OCI-M2 (cell line): ENCODE data around the gene CDYL2.
"Not testable (repeated sequence)": the region's sequence is repeated elsewhere in the genome, so short reads cannot be mapped to it uniquely, and the experiment has no call there.

Experiments used
- DNase-seq: peaks from one replicate; lab custom pipeline; 2025; ENCODE audit not compliant: unreplicated experiment; lab: John Stamatoyannopoulos, UW

The CDYL2 gene

GRCh38 chr16:80680046-80680445 is 124.4 kb downstream of the CDYL2 start:
- DNase-seq, result no peak

- DNase-seq, result no peak
Measured at GRCh38 chr16:80674884-80675283, 129.5 kb downstream of the CDYL2 start.

- DNase-seq, result no peak
Measured at GRCh38 chr16:80672379-80672778, 132.0 kb downstream of the CDYL2 start.

- DNase-seq, result no peak
Measured at GRCh38 chr16:80671281-80671849, 133.0 kb downstream of the CDYL2 start.

GRCh38 chr16:80670170-80670865 is 134.1 kb downstream of the CDYL2 start:
- DNase-seq, result no peak

GRCh38 chr16:80669673-80670072 is 134.7 kb downstream of the CDYL2 start:
- DNase-seq, result no peak

GRCh38 chr16:80667925-80668324 is 136.5 kb downstream of the CDYL2 start:
- no peak for DNase-seq

GRCh38 chr16:80667251-80667560 is 137.2 kb downstream of the CDYL2 start:
- DNase-seq, result no peak

- DNase-seq, result no peak
Measured at GRCh38 chr16:80666378-80667250, 137.8 kb downstream of the CDYL2 start.

- DNase-seq, result no peak
Measured at GRCh38 chr16:80665356-80665755, 139.0 kb downstream of the CDYL2 start.

GRCh38 chr16:80664786-80665185 is 139.6 kb downstream of the CDYL2 start:
- DNase-seq, result no peak

GRCh38 chr16:80664226-80664625 is 140.2 kb downstream of the CDYL2 start:
- DNase-seq, result no peak

- DNase-seq, result no peak
Measured at GRCh38 chr16:80663078-80663477, 141.3 kb downstream of the CDYL2 start.

- DNase-seq, result no peak
Measured at GRCh38 chr16:80659865-80660264, 144.5 kb downstream of the CDYL2 start.

- no peak for DNase-seq
Measured at GRCh38 chr16:80656711-80657150, 147.7 kb downstream of the CDYL2 start.

GRCh38 chr16:80656161-80656560 is 148.2 kb downstream of the CDYL2 start:
- no peak for DNase-seq

GRCh38 chr16:80655751-80656150 is 148.6 kb downstream of the CDYL2 start:
- DNase-seq, result no peak

- DNase-seq, result no peak
Measured at GRCh38 chr16:80654094-80654862, 150.1 kb downstream of the CDYL2 start.

- no peak for DNase-seq
Measured at GRCh38 chr16:80652441-80652840, 152.0 kb downstream of the CDYL2 start.

- DNase-seq, result not testable (repeated sequence)
Measured at GRCh38 chr16:80650281-80650680, 154.1 kb downstream of the CDYL2 start.

- DNase-seq, result no peak
Measured at GRCh38 chr16:80640316-80640715, 164.1 kb downstream of the CDYL2 start.
